Adrenal gland (tissue), 12 donors: Measurements from ENCODE around the gene NKAIN2. TPM values are rescaled to one million over a fixed set of nuclear protein-coding genes. Genes with fewer than 3 reads are reported as not detected.

Experiments
- DNase-seq, 7 donors: peaks; one replicate each; pipeline ENCODE4 v3.0.0-alpha.2; 2019 to 2020
- H3K27ac ChIP-seq, 5 donors: fragments of 200-600 bp; sonication (generic) in 4 of 5; 1 replicate in 3 of 5; 2 replicates in 2 of 5; pipeline versions ENCODE4 v1.5.1 to v1.8.0; 2016 to 2020; ENCODE audit warnings: mild to moderate bottlenecking in 1 of 5
- H3K27me3 ChIP-seq: fragments of 200-600 bp; 2 replicates; pipeline ENCODE4 v1.8.0; 2021
- H3K36me3 ChIP-seq, 2 donors: fragments of 200-600 bp; replicated peaks in 1 of 2; 1 replicate in 1 of 2; 2 replicates in 1 of 2; pipeline versions ENCODE4 v1.5.1 to v1.8.0; 2018 to 2022
- H3K4me1 ChIP-seq, 2 donors: fragments of 200-600 bp; replicated peaks in 1 of 2; 1 replicate in 1 of 2; 2 replicates in 1 of 2; pipeline versions ENCODE4 v1.5.1 to v1.8.0; 2018 to 2021
- H3K4me3 ChIP-seq, 4 donors: fragments of 200-600 bp; sonication (generic) in 3 of 4; one replicate each; pipeline ENCODE4 v1.5.1; 2016 to 2018
- H3K9me3 ChIP-seq, 3 donors: fragments of 200-600 bp; sonication (generic) in 1 of 3; replicated peaks in 1 of 3; 1 replicate in 2 of 3; 2 replicates in 1 of 3; pipeline versions ENCODE4 v1.5.1 to v1.8.0; 2016 to 2021
- POLR2A ChIP-seq, 2 donors: fragments of 450-650 bp; IDR thresholded peaks; one replicate each; pipeline ENCODE4 v1.6.1; 2017; ENCODE audit warnings: antibody characterized with exemption in 2 of 2, mild to moderate bottlenecking in 2 of 2, moderate library complexity in 1 of 2
- WGBS, 4 donors: extraction: QIAGEN DNeasy Blood & Tissue Kit in 2 of 4; methylation state at CpG; one replicate each; pipeline versions ENCODE4 v1.1.5 to v1.1.7; 2013 to 2017; 5-methylcytosine and 5-hydroxymethylcytosine counted together
- intact Hi-C, 2 donors: fragments of 100-400 bp; cut with DNase I; formaldehyde crosslinking; loops; one replicate each; pipeline versions ENCODE4 v1.14.1 to v1.15.0; 2022 to 2023
- polyA plus RNA-seq, 3 donors: library from polyadenylated mRNA; stranded (reverse); fragments of 200-250 nt in 2 of 3; fragments of 350-450 nt in 1 of 3; fragmentation: Illumina TruSeq in 1 of 3; extraction: RNeasy Lipid Tissue Mini Kit (QIAGEN cat#74804) in 1 of 3; gene quantifications; one replicate each; pipeline ENCODE4 v1.2.3, GENCODE V29; 2013 to 2014
- total RNA-seq, 9 donors: library from RNA; depleted of rRNA in 4 of 9; stranded (reverse); fragments of >200 nt in 4 of 9; fragments of 120-200 nt in 1 of 9; fragmentation: NEBNext Ultra II Directional in 1 of 9; extraction: Animal tissue kit (Norgen Biotek cat#: 25700) in 1 of 9; gene quantifications; one replicate each; pipeline versions ENCODE4 v1.1.0 to v1.2.4, GENCODE V29; 2013 to 2023
- TF ChIP-seq, protein P1 (sequence below), 6 experiments: fragments of 450-650 bp in 4 of 6; fragments of 200-600 bp in 2 of 6; sonication (generic) in 1 of 6; IDR thresholded peaks; 1 replicate in 5 of 6; 2 replicates in 1 of 6; pipeline versions ENCODE4 v1.5.1 to v1.8.0; 2016 to 2021; ENCODE audit warnings: antibody characterized with exemption in 6 of 6, mild to moderate bottlenecking in 2 of 6, moderate library complexity in 1 of 6
- donor health status: healthy with polysubstance abuse.
- donor health status: Bipolar disorder and iron deficiency.
- donor health status: DM: yes; HTN: yes; CAD: no.
- donor health status: DM: no; HTN: no; CAD: no.
- donor health status: DM: no; HTN: no; CAD: no.
- donor health status: DM: yes; HTN: yes; CAD: no.

Gene NKAIN2
- total and polyA plus RNA-seq, 12 donors, result under 0.01 to 0.61 (median 0.23) TPM; not detected in 3

DNA sequence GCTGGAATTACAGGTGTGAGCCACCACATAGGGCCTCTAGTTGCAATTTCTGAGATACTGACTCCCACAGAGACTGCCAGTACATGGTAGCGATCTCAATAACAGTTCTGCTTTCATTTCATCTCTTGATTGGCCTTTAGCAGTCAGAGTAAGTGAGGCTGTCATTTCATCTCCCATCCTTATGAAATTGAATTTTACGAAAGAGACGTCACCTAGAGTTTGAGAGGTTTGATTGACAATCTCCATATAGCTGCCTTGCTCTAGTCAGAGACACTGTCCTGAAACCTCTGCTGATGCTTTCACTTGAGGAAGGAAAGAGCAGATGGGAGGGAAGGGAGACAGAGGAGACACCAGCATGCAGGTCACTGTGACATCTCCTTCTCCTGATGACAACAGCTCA lies 466.1 kb downstream of the NKAIN2 start:
- H3K27me3 ChIP-seq, result no peaks in the 10 kb centered on the region
- TF ChIP-seq, protein P1, sequence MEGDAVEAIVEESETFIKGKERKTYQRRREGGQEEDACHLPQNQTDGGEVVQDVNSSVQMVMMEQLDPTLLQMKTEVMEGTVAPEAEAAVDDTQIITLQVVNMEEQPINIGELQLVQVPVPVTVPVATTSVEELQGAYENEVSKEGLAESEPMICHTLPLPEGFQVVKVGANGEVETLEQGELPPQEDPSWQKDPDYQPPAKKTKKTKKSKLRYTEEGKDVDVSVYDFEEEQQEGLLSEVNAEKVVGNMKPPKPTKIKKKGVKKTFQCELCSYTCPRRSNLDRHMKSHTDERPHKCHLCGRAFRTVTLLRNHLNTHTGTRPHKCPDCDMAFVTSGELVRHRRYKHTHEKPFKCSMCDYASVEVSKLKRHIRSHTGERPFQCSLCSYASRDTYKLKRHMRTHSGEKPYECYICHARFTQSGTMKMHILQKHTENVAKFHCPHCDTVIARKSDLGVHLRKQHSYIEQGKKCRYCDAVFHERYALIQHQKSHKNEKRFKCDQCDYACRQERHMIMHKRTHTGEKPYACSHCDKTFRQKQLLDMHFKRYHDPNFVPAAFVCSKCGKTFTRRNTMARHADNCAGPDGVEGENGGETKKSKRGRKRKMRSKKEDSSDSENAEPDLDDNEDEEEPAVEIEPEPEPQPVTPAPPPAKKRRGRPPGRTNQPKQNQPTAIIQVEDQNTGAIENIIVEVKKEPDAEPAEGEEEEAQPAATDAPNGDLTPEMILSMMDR (IDR thresholded peaks at IDR 0.05), result no peak
- no peak for TF ChIP-seq POLR2A (IDR thresholded peaks at IDR 0.05)
- H3K27ac ChIP-seq, result no peak overlapping the region
- no peak overlapping the region for H3K4me3 ChIP-seq
- WGBS, 4 donors, result 72 to 95% (median 86%) methylated on average over 3 of the region's 3 CpGs
- no peak for DNase-seq
- intact Hi-C loops, result no loop called here
- no peaks in the 10 kb centered on the region for H3K9me3 ChIP-seq
- no peaks in the 10 kb centered on the region for H3K36me3 ChIP-seq
- no peaks in the 10 kb centered on the region for H3K4me1 ChIP-seq

DNA sequence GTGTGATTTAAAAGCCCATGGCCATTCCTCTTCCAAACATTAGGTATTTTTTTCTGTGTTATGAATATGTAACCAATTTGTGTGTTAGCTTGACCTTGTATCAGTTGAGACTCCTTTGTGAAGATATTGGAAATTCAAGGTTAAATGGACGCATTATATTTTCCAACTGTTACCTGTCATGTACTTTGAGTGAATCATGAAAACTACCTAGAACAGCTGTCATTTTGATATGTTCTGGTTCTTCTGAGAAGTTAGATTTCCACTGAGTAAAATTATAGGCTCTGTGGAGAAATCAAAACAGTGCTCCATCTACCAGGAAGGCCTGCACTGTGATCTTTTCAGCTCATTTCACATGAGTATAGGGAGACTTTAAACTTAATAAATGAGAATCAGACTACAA lies 470.0 kb downstream of the NKAIN2 start:
- no peak for DNase-seq
- Histone ChIP-seq H3K27me3 (no peaks in the 10 kb centered on the region), H3K4me3 (no peak overlapping the region), H3K27ac (no peak overlapping the region), H3K4me1 (no peaks in the 10 kb centered on the region), H3K9me3 (no peaks in the 10 kb centered on the region), H3K36me3 (no peaks in the 10 kb centered on the region)
- WGBS, 4 donors, result 51 to 64% (median 60%) methylated on average over 1 of the region's 1 CpG
- TF ChIP-seq, protein P1 (IDR thresholded peaks at IDR 0.05), result no peak
- TF ChIP-seq POLR2A (IDR thresholded peaks at IDR 0.05), result no peak
- intact Hi-C loops, result no loop called here

DNA sequence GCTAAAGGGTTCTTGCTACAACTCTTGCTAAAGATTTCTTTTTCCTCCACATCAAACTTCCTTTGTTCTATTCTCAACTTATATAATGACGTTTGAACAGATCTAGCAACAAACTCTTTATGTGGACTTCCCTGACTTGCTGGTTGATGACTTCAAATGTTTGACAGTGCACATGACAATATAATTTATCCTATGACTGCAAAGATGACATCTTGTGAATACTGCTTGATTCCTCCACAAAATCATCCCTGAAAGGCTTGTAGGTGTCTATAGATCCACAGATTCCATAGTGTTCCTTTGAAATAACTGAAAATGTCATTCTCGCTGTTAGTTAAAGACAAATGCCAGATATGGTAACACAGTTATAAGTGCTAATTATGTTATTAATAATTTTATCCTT lies 478.9 kb downstream of the NKAIN2 start:
- Histone ChIP-seq H3K4me1 (no peaks in the 10 kb centered on the region), H3K4me3 (no peak overlapping the region), H3K27ac (no peak overlapping the region), H3K36me3 (no peaks in the 10 kb centered on the region), H3K27me3 (no peaks in the 10 kb centered on the region), H3K9me3 (no peaks in the 10 kb centered on the region)
- TF ChIP-seq, protein P1 (IDR thresholded peaks at IDR 0.05), result no peak
- WGBS, 4 donors, result 63 to 73% (median 67%) methylated on average over 2 of the region's 2 CpGs
- intact Hi-C loops, result no loop called here
- no peak for DNase-seq

DNA sequence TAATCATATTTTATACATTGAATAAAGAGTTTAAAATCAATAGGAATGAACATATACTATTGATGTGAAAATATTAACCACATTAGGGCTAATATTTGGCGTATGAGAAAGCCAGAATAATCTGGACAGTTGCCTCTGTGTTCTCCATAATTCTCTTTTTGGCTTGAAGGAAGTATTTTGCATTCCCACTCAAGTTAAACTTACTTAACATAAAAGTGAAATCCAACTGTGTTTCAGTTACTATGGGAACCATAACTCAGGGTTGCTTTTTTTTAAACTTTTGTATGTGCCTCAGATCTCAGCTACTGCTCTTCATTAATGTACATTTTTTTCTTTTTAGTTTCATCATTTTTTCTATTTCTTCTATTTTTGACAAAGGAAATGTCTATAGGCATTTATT lies 479.8 kb downstream of the NKAIN2 start:
- no peak overlapping the region for H3K4me3 ChIP-seq
- no peaks in the 10 kb centered on the region for H3K27me3 ChIP-seq
- no peak for DNase-seq
- TF ChIP-seq, protein P1 (IDR thresholded peaks at IDR 0.05), result no peak
- TF ChIP-seq POLR2A (IDR thresholded peaks at IDR 0.05), result no peak
- intact Hi-C loops, result no loop called here
- no peaks in the 10 kb centered on the region for H3K4me1 ChIP-seq
- no peaks in the 10 kb centered on the region for H3K36me3 ChIP-seq
- no peaks in the 10 kb centered on the region for H3K9me3 ChIP-seq
- H3K27ac ChIP-seq, result no peak overlapping the region
- WGBS, 4 donors, result 61 to 79% (median 67%) methylated on average over 1 of the region's 1 CpG
